K562 (cell line): ENCODE results near the gene WNT3. TPM values are rescaled to one million over a fixed set of nuclear protein-coding genes. Genes with fewer than 3 reads are reported as not detected.

Experiments used
- ATAC-seq: fragments of 200-7000 bp; cut with Tn5 transposase; 3 replicates; pipeline ENCODE4 v1.9.1; 2020; ENCODE audit warnings: moderate library complexity
- BruUV-seq: library from RNA; stranded (reverse); fragments of 400-500 nt; replicated peaks from 2 replicates; lab custom pipeline; 2021; lab: Mats Ljungman, UMichigan
- CTCF ChIA-PET: fragments of 300-600 bp; formaldehyde crosslinking; extraction: SDS; loops from one replicate; lab custom pipeline; 2021; ENCODE audit warnings: low intra/inter-chr PET ratio; lab: Yijun Ruan, JAX
- POLR2A ChIA-PET: fragments of 300-600, 350-650 bp; sonication (Branson Sonifier 250); formaldehyde crosslinking; extraction: SDS; loops from one replicate; lab custom pipeline; 2021; ENCODE audit warnings: antibody characterized with exemption, inconsistent platforms; lab: Yijun Ruan, JAX
- DNase-seq, 4 experiments: peaks; one replicate each; pipeline versions ENCODE4 v3.0.0 to v3.0.0-alpha.2; 2011 to 2018; ENCODE audit warnings: low spot score in 3 of 4, mixed read lengths in 3 of 4; ENCODE audit errors: extremely low read depth in 1 of 4
- FAIRE-seq: peaks from 2 replicates; lab custom pipeline; 2011; peaks lifted over from hg19 to GRCh38; lab: Jason Lieb, UNC
- H2AFZ ChIP-seq: 2 replicates; pipeline ENCODE4 v1.6.0; 2011; ENCODE audit warnings: low read depth, low read length, control low read depth, inconsistent platforms
- H3K27ac ChIP-seq: fragments of 200-600 bp; 3 replicates; pipeline ENCODE4 v1.8.0; 2011; ENCODE audit warnings: low read depth, mild to moderate bottlenecking, control low read depth, inconsistent platforms, low read length, moderate library complexity, mixed read lengths; ENCODE audit errors: extremely low read depth
- H3K27me3 ChIP-seq, 2 experiments: fragments of 300-600 bp in 1 of 2; 2 replicates in 1 of 2; 3 replicates in 1 of 2; pipeline versions ENCODE4 v1.6.0 to v1.8.0; 2011; ENCODE audit warnings: inconsistent platforms in 2 of 2, low read length in 2 of 2, mild to moderate bottlenecking in 1 of 2, mixed read lengths in 1 of 2, moderate library complexity in 1 of 2; ENCODE audit not compliant: control insufficient read depth in 2 of 2, insufficient read depth in 2 of 2
- H3K36me3 ChIP-seq: fragments of 300-600 bp; 3 replicates; pipeline ENCODE4 v1.8.0; 2011; ENCODE audit warnings: mild to moderate bottlenecking, low read length, inconsistent platforms; ENCODE audit not compliant: control insufficient read depth, insufficient read depth
- H3K4me1 ChIP-seq, 2 experiments: fragments of 200-600 bp in 1 of 2; replicated peaks in 1 of 2; 2 replicates in 1 of 2; 3 replicates in 1 of 2; pipeline versions ENCODE4 v1.5.1 to v1.8.0; 2011; ENCODE audit warnings: inconsistent platforms in 2 of 2, low read length in 2 of 2, mild to moderate bottlenecking in 1 of 2, mixed read lengths in 1 of 2, moderate library complexity in 1 of 2; ENCODE audit not compliant: control insufficient read depth in 2 of 2, insufficient read depth in 2 of 2
- H3K4me2 ChIP-seq: 2 replicates; pipeline ENCODE4 v1.6.1; 2011; ENCODE audit warnings: low read length, control low read depth, inconsistent platforms, mixed read lengths; ENCODE audit not compliant: insufficient read depth
- H3K4me3 ChIP-seq: fragments of 200-600 bp; sonication (generic), shearing (Covaris generic); 2 replicates; pipeline ENCODE4 v1.5.1; 2016; ENCODE audit warnings: control low read depth, inconsistent platforms
- H3K79me2 ChIP-seq: fragments of 200-600 bp; 3 replicates; pipeline ENCODE4 v1.8.0; 2011; ENCODE audit warnings: low read length, inconsistent platforms; ENCODE audit not compliant: control insufficient read depth, insufficient read depth
- H3K9ac ChIP-seq, 2 experiments: 2 replicates each; pipeline versions ENCODE4 v1.6.0 to v1.6.1; 2011; ENCODE audit warnings: low read depth in 2 of 2, low read length in 2 of 2, control low read depth in 1 of 2, inconsistent platforms in 1 of 2, mild to moderate bottlenecking in 1 of 2, mixed read lengths in 1 of 2; ENCODE audit not compliant: insufficient read depth in 1 of 2
- H3K9me1 ChIP-seq: one replicate; pipeline ENCODE4 v1.6.0; 2011; ENCODE audit warnings: inconsistent platforms, mild to moderate bottlenecking, low read length, moderate library complexity; ENCODE audit not compliant: control insufficient read depth, insufficient read depth
- H3K9me3 ChIP-seq: replicated peaks from 2 replicates; pipeline ENCODE4 v1.5.1; 2011; ENCODE audit warnings: low read depth, low read length, inconsistent platforms; ENCODE audit not compliant: control insufficient read depth, insufficient read depth
- H4K20me1 ChIP-seq: replicated peaks from 2 replicates; pipeline ENCODE4 v1.6.1; 2011; ENCODE audit warnings: low read length, inconsistent platforms, mixed read lengths; ENCODE audit not compliant: control insufficient read depth, insufficient read depth
- BCOR ChIP-seq: fragments of 450-650 bp; IDR thresholded peaks from 2 replicates; pipeline ENCODE4 v1.6.1; 2016
- DACH1 ChIP-seq: fragments of 450-650 bp; IDR thresholded peaks from 2 replicates; pipeline ENCODE4 v1.6.1; 2018; ENCODE audit not compliant: partially characterized antibody
- DPF2 ChIP-seq: fragments of 450-650 bp; IDR thresholded peaks from 2 replicates; pipeline ENCODE4 v1.6.1; 2016
- ETV1 ChIP-seq: fragments of 450-650 bp; conservative IDR thresholded peaks from 2 replicates; pipeline ENCODE4 v1.6.1; 2016; ENCODE audit warnings: missing genetic modification characterization, control low read depth, low read depth, missing compliant biosample characterization
- LEF1 ChIP-seq: fragments of 450-650 bp; IDR thresholded peaks from 2 replicates; pipeline ENCODE4 v1.6.1; 2016; ENCODE audit warnings: mild to moderate bottlenecking
- NFXL1 ChIP-seq: fragments of 450-650 bp; formaldehyde crosslinking; IDR thresholded peaks from 2 replicates; pipeline ENCODE4 v1.4.0; 2021; ENCODE audit warnings: mild to moderate bottlenecking
- NR3C1 ChIP-seq: sonication (generic); formaldehyde crosslinking; IDR thresholded peaks from 2 replicates; pipeline ENCODE4 v1.8.1; 2022; ENCODE audit warnings: missing genetic modification reagents
- NRF1 ChIP-seq, 2 experiments: fragments of 450-650 bp; IDR thresholded peaks in 1 of 2; conservative IDR thresholded peaks in 1 of 2; 2 replicates each; pipeline ENCODE4 v1.6.1; 2014; ENCODE audit warnings: mild to moderate bottlenecking in 2 of 2
- SMAD4 ChIP-seq: fragments of 250-450 bp; sonication (Bioruptor Pico); conservative IDR thresholded peaks from 2 replicates; pipeline ENCODE4 v1.8.0; 2021; ENCODE audit warnings: inconsistent platforms, mild to moderate bottlenecking, moderate library complexity
- SNRNP70 ChIP-seq: fragments of 200-400 bp; formaldehyde crosslinking; optimal IDR thresholded peaks from 2 replicates; pipeline ENCODE3; 2017; ENCODE audit warnings: low read depth, low read length
- SP1 ChIP-seq: sonication (generic); formaldehyde crosslinking; IDR thresholded peaks from 2 replicates; pipeline ENCODE4 v1.8.1; 2022; ENCODE audit warnings: mild to moderate bottlenecking, missing genetic modification reagents
- XRCC4 ChIP-seq: IDR thresholded peaks from one replicate; pipeline ENCODE4 v1.6.1; 2011; ENCODE audit not compliant: insufficient read depth, insufficient read length; ENCODE audit errors: extremely low read depth
- ZFP1 ChIP-seq: fragments of 450-650 bp; formaldehyde crosslinking; IDR thresholded peaks from 2 replicates; pipeline ENCODE4 v1.4.0; 2020; ENCODE audit warnings: mild to moderate bottlenecking, mixed read lengths
- ZFPM2 ChIP-seq: fragments of 250-450 bp; sonication (Bioruptor Pico); IDR thresholded peaks from 2 replicates; pipeline ENCODE4 v1.5.1; 2022; ENCODE audit warnings: mild to moderate bottlenecking
- ZNF121 ChIP-seq: sonication (generic); formaldehyde crosslinking; conservative IDR thresholded peaks from 2 replicates; pipeline ENCODE4 v1.8.0; 2022; ENCODE audit warnings: missing genetic modification reagents
- ZNF445 ChIP-seq: fragments of 250-450 bp; sonication (Bioruptor Pico); IDR thresholded peaks from 2 replicates; pipeline ENCODE4 v1.4.0; 2020; ENCODE audit warnings: low read depth, mild to moderate bottlenecking, moderate library complexity
- WGBS: fragments of 100-300 bp; shearing (Covaris generic); methylation state at CpG from one replicate; pipeline ENCODE4 v1.1.6; 2016; ENCODE audit warnings: low coverage, mixed read lengths; ENCODE audit not compliant: insufficient coverage; ENCODE audit errors: missing lambda C conversion rate; 5-methylcytosine and 5-hydroxymethylcytosine counted together
- in situ Hi-C: fragments of 300-500 bp; cut with MboI; formaldehyde crosslinking; loops from 4 replicates; pipeline ENCODE4 v1.15.0; 2018; ENCODE audit warnings: inconsistent platforms, mixed read lengths
- intact Hi-C: fragments of 100-400 bp; cut with micrococcal nuclease; formaldehyde crosslinking; loops from 2 replicates; pipeline ENCODE4 v1.14.2; 2022
- polyA plus RNA-seq, 8 experiments: library from polyadenylated mRNA; depleted of rRNA in 4 of 8; stranded (reverse) in 5 of 8; unstranded in 3 of 8; fragments of >200 nt; fragmentation: Nextera tagmentation in 2 of 8; fragmentation: Illumina TruSeq in 1 of 8; extraction: Ambion mirVana in 2 of 8; extraction: Trizol in 1 of 8; gene quantifications; 2 replicates each; pipeline versions ENCODE4 v1.2.1 to v1.2.3, GENCODE V29; 2011 to 2014; ENCODE audit warnings: inconsistent platforms in 1 of 8, missing spikeins in 1 of 8
- total RNA-seq, 7 experiments: library from RNA; depleted of rRNA in 6 of 7; stranded (reverse); fragments of >200 nt in 6 of 7; fragmentation: Illumina TruSeq in 2 of 7; extraction: Trizol in 2 of 7; gene quantifications; 2 replicates each; pipeline versions ENCODE4 v1.2.1 to v1.2.3, GENCODE V29; 2011 to 2021; ENCODE audit warnings: low replicate concordance in 1 of 7
- TF ChIP-seq, protein P1 (sequence below): fragments of 450-650 bp; IDR thresholded peaks from 2 replicates; pipeline ENCODE4 v1.6.1; 2016; ENCODE audit warnings: mild to moderate bottlenecking

WNT3 gene
- total and polyA plus RNA-seq, 9 of the 15 experiments (the other 6 are each of a cell fraction or from before 2014, with no cell fraction given): 1.5 to 6.1 (median 3.3) TPM

- in situ Hi-C loops: loop anchor here (10.0 to 25.0 kb wide), 3 partner anchors 198 to 848 kb away; partner anchors contain the start of gene STH
- Histone ChIP-seq H3K79me2 (no peaks in the 10 kb centered on the region), H3K36me3 (no peaks in the 10 kb centered on the region), H2AFZ (no peak overlapping the region), H3K27me3 (no peaks in the 10 kb centered on the region), H3K4me1 (peaks cover 3% of the 10 kb centered on the region in 2 experiments; a peak in 4 of 5 replicates), H3K4me2 (no peak overlapping the region)
- intact Hi-C loops: no loop called here
- no peak for FAIRE-seq
- DNase-seq: no peak
- BruUV-seq: no TSS peak
- peak; percentile 53 for TF ChIP-seq ZNF121 (CRISPR knock-in tag)
- no peak for TF ChIP-seq BCOR
- TF ChIP-seq DPF2: no peak
- TF ChIP-seq SNRNP70: no peak
- TF ChIP-seq, all 486 proteins: peak for 1
- H4K20me1 ChIP-seq: no peaks in the 10 kb centered on the region
- WGBS: 59% methylated on average over 3 of the region's 3 CpGs
- no peaks in the 10 kb centered on the region for H3K9me1 ChIP-seq
- ChIA-PET POLR2A (no interaction called here), CTCF (no interaction called here)
- H3K4me3 ChIP-seq: no peak overlapping the region
- H3K9ac ChIP-seq: no peak overlapping the region
- no peak for ATAC-seq
- H3K27ac ChIP-seq: no peak overlapping the region
- H3K9me3 ChIP-seq: no peaks in the 10 kb centered on the region
These were observed 16.4 kb upstream of the WNT3 start for GRCh38 chr17:46834846-46835245.

- no peak for DNase-seq
- Histone ChIP-seq H2AFZ (0 out of 2 replicates have a peak overlapping the region, but pooled peaks have one; percentile 71), H3K79me2 (no peaks in the 10 kb centered on the region), H3K9ac (no peak overlapping the region; a peak in 2 of 4 replicates), H3K4me1 (peaks cover 3% of the 10 kb centered on the region in 2 experiments; a peak in 4 of 5 replicates), H3K27ac (no peak overlapping the region), H3K9me3 (no peaks in the 10 kb centered on the region), H3K36me3 (no peaks in the 10 kb centered on the region), H3K9me1 (no peaks in the 10 kb centered on the region), H3K27me3 (no peaks in the 10 kb centered on the region), H4K20me1 (no peaks in the 10 kb centered on the region), H3K4me3 (no peak overlapping the region), H3K4me2 (no peak overlapping the region)
- in situ Hi-C loops: loop anchor here (10.0 to 25.0 kb wide), 3 partner anchors 197 to 847 kb away; partner anchors contain the start of gene STH
- intact Hi-C loops: no loop called here
- FAIRE-seq: no peak
- POLR2A ChIA-PET: interaction anchor here (0.7 to 1.0 kb wide), 2 partner anchors 9 to 837 kb away, joined by 3 to 4 read pairs; no protein-coding TSS in a partner anchor
- no peak for ATAC-seq
- WGBS: 13% methylated on average over 2 of the region's 2 CpGs
- no TSS peak for BruUV-seq
- CTCF ChIA-PET: no interaction called here
- TF ChIP-seq NRF1 (conservative IDR thresholded peaks at IDR 0.05 in 1 of 2, IDR thresholded peaks at IDR 0.05 in 1 of 2): no peak
- TF ChIP-seq LEF1: no peak
- no peak for TF ChIP-seq ZFP1 (CRISPR knock-in tag)
- TF ChIP-seq DACH1: no peak
- no peak for TF ChIP-seq ETV1 (tag)
- no peak for TF ChIP-seq XRCC4
- no peak for TF ChIP-seq NFXL1 (CRISPR knock-in tag)
- TF ChIP-seq NR3C1: no peak
- no peak for TF ChIP-seq ZNF445 (CRISPR knock-in tag)
- TF ChIP-seq, protein P1, sequence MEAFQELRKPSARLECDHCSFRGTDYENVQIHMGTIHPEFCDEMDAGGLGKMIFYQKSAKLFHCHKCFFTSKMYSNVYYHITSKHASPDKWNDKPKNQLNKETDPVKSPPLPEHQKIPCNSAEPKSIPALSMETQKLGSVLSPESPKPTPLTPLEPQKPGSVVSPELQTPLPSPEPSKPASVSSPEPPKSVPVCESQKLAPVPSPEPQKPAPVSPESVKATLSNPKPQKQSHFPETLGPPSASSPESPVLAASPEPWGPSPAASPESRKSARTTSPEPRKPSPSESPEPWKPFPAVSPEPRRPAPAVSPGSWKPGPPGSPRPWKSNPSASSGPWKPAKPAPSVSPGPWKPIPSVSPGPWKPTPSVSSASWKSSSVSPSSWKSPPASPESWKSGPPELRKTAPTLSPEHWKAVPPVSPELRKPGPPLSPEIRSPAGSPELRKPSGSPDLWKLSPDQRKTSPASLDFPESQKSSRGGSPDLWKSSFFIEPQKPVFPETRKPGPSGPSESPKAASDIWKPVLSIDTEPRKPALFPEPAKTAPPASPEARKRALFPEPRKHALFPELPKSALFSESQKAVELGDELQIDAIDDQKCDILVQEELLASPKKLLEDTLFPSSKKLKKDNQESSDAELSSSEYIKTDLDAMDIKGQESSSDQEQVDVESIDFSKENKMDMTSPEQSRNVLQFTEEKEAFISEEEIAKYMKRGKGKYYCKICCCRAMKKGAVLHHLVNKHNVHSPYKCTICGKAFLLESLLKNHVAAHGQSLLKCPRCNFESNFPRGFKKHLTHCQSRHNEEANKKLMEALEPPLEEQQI: no peak
- no peak for TF ChIP-seq SMAD4 (CRISPR knock-in tag)
- no peak for TF ChIP-seq ZFPM2 (CRISPR knock-in tag)
- TF ChIP-seq SP1 (CRISPR knock-in tag): no peak
These were observed 15.3 kb upstream of the WNT3 start for GRCh38 chr17:46833840-46834208.
